CD4-positive, alpha-beta T cell treated with Interferon gamma for 1 hour (primary cell): ENCODE measurements around the gene REEP6.
A peak's percentile ranks its signal among the peaks of the same experiment; 100 is the strongest.

Source experiments
- DNase-seq: peaks from one replicate; pipeline ENCODE4 v3.0.0-alpha.2; 2020

Gene REEP6

GRCh38 chr19:1491114-1491848 is at the start of gene REEP6:
REEP6 (plus strand) TSS chr19:1491181; CDS start chr19:1491270, 89 bp downstream.
- no peak for DNase-seq

- DNase-seq = no peak
Measured at GRCh38 chr19:1441677-1442438, 49.1 kb upstream of the REEP6 start.

DNA sequence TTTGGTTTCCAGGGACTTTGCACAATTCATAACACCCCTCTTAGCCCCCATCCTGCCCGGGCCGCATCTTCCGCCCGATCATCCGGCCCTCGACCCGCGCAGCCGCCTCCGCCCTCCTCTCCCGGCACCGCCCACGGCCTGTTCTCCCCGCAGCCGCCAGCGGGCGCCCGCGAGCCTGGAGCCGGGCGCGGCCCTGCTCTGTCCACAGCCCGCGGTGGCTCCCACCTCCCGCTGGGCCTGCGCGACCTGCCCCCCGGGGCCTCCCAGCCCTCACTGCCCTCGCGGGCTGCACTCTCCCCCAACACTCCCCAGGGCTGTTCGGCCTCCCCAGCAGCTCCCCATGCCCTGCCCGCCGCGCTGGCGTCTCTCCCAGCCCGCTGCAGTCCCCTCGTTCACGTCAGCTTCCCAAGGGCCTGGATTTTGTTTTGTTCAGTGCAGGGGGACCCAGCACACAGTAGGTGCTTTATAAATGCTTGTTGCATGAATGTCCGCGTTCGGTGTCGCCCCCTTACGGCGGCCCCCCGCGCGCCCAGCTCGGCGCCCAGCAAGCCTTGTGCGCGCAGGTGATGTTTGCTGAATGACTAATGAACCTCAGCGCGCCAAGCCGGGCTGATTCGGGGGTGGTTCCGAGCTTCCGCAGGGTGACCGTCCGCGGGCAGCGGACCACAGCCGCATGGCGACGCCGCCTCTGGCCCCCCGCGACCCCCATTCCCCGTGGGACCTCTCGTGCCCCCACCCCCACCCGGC is 45.6 kb upstream of the REEP6 start:
- DNase-seq = peak; percentile 71

- no peak for DNase-seq
Measured at GRCh38 chr19:1445932-1446712, 44.9 kb upstream of the REEP6 start.

- no peak for DNase-seq
Measured at GRCh38 chr19:1446713-1447481, 44.1 kb upstream of the REEP6 start.

DNA sequence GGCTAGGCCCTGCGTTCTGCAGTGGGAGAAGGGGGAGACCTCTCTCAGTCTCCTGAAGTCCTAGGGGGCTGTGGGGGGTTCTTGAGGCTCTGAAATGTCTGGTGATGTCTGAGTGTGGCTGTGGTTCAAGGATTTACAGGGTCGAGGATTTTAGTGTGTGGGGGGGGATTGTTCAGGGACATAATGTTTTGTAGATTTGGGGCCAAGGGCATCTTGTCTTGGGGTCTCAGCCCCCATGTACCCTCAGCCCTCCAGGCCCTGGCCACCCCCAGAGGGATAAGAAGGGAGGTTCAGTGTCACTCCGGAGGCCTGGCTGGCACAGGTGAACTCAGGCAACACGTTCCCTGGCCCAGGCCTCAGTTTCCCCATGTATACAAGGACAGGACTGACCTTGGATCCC is 43.5 kb upstream of the REEP6 start:
- no peak for DNase-seq

- DNase-seq = no peak
Measured at GRCh38 chr19:1447944-1448343, 43.0 kb upstream of the REEP6 start.

- no peak for DNase-seq
Measured at GRCh38 chr19:1449467-1450442, 41.2 kb upstream of the REEP6 start, which contains the start of gene APC2. APC2 (plus strand) TSS chr19:1450121; CDS start chr19:1453002, 2,881 bp downstream.

- no peak for DNase-seq
Measured at GRCh38 chr19:1450735-1451731, 39.9 kb upstream of the REEP6 start.

- DNase-seq = no peak
Measured at GRCh38 chr19:1451916-1452801, 38.8 kb upstream of the REEP6 start.

DNA sequence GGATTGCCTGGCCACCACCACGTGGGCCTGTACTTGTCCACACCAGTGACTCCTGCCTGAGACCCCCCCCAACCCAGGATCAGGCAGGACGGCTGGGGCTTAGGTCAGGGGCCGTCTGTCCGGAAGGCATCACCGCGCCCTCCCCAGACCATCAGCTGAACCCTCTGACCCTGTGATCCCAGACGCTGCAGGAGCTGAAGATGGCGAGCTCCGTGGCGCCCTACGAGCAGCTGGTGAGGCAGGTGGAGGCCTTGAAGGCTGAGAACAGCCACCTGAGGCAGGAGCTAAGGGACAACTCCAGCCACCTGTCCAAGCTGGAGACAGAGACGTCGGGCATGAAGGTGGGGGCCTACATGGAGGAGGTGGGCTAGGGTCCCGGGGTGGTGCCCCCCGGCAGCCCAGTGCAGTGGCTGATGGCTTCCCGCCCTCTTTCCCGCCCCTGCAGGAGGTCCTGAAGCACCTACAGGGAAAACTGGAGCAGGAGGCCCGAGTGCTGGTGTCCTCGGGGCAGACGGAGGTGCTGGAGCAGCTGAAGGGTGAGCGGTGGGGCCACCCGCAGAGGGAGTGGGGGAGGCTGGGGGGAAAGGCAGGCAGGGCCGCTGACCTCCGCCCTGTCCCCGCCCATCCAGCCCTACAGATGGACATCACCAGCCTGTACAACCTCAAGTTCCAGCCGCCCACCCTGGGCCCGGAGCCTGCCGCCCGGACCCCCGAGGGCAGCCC is 38.0 kb upstream of the REEP6 start:
- no peak for DNase-seq

GRCh38 chr19:1453525-1454364 is 37.2 kb upstream of the REEP6 start:
- no peak for DNase-seq

GRCh38 chr19:1455002-1455335 is 36.0 kb upstream of the REEP6 start:
- DNase-seq = no peak

- DNase-seq = peak; percentile 64
Measured at GRCh38 chr19:1455336-1456120, 35.5 kb upstream of the REEP6 start.

- DNase-seq = no peak
Measured at GRCh38 chr19:1456121-1456900, 34.7 kb upstream of the REEP6 start.
